Esophagus muscularis mucosa (tissue), 4 donors: Measurements from ENCODE around the gene TET3.

Experiments used
- CTCF ChIP-seq, 3 experiments: fragments of 200-600 bp in 2 of 3; fragments of 450-650 bp in 1 of 3; sonication (generic) in 2 of 3; IDR thresholded peaks; one replicate each; pipeline ENCODE4 v1.5.1; 2017 to 2019; ENCODE audit warnings: antibody characterized with exemption in 3 of 3, mild to moderate bottlenecking in 2 of 3, moderate library complexity in 1 of 3
- EP300 ChIP-seq: sonication (generic); formaldehyde crosslinking; IDR thresholded peaks from one replicate; pipeline ENCODE4 v1.6.1; 2017; ENCODE audit warnings: antibody characterized with exemption
- POLR2A ChIP-seq: fragments of 450-650 bp; IDR thresholded peaks from one replicate; pipeline ENCODE4 v1.6.1; 2017; ENCODE audit warnings: antibody characterized with exemption, moderate library complexity, mild to moderate bottlenecking, low read depth
- POLR2AphosphoS5 ChIP-seq, 2 donors: sonication (generic); formaldehyde crosslinking; IDR thresholded peaks; one replicate each; pipeline ENCODE4 v1.6.1; 2017; ENCODE audit warnings: antibody characterized with exemption in 2 of 2

- TF ChIP-seq POLR2AphosphoS5 (IDR thresholded peaks at IDR 0.05) (no peak), CTCF (IDR thresholded peaks at IDR 0.05) (no peak), EP300 (no peak), POLR2A (no peak)
Observed at GRCh38 chr2:73984203-73984921, at the start of gene TET3.
